GM12892 (cell line): ENCODE measurements around the gene EPHB3.

Experiments used
- POLR2A ChIP-seq: IDR thresholded peaks from 2 replicates; pipeline ENCODE4 v1.6.1; 2011; ENCODE audit warnings: low read depth, low read length, control low read depth
- TAF1 ChIP-seq: IDR thresholded peaks from 2 replicates; pipeline ENCODE4 v1.6.1; 2011; ENCODE audit warnings: low read depth, mild to moderate bottlenecking, control low read depth, low read length, borderline replicate concordance

DNA sequence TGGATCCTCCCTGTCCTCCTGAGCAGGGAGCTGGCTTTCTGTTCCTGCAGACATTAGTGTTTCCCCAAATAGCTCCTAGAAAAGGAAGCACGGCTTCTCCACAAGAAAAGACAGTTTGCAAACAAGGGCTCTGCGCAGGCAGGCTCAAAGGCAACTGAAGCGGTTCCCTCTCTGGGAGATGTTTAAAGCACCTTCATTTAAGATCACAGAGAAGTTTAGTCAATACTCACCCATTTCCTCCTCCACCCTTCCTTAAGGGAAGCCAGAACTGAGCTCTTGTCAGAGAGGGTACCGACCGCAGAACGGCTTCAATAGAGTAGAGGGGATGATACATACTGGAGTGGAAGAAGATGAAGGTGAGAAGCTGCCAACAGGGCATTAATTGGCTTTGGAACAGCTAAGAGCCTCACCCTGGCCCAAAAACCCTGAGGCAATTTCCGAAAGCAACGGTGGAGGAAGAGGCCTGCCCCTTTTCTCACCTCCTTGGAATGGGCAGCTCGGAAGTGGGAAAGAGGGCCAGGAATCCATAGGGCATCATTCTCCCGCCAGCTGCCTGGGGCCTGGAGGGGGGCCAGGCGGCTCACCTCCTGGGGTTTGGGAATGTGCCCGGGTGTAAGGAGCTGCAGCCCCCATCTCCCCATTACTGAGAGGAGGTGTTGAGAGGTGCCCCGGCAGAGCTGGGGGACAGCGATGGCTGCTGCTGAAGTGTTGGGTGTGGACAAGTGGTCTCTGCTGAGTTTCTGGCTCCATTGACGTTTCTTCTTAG lies 4.8 kb upstream of the EPHB3 start:
- no peak for TF ChIP-seq TAF1
- TF ChIP-seq POLR2A = no peak
